ENCODE results near the gene TAS1R3.

TAS1R3 gene

DNA sequence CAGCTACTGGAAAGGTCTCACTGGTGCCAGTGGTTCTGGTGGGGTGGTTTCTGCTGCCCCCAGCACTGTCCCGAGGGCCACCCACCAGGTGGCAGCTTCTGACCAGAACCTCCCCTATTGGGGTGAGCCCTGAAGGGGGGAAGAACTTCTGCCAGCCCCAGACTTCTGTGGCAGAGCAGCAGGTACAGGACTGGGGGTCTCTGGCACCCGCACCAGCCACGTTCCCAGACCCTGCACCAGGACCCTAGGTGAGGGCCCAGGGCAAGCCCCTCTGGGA is 21.0 kb upstream of the TAS1R3 start:
- Histone ChIP-seq H3K27me3 (ENCODE audit: control insufficient read depth in 1 of 2, insufficient read depth in 1 of 2, low read length in 2 of 2) (no peaks in the 10 kb centered on the region), H2AFZ (ENCODE audit: low read depth, low read length) (no peak overlapping the region), H3K27ac (ENCODE audit: low read length, poor library complexity, severe bottlenecking) (no peak overlapping the region), H2AK5ac (ENCODE audit: low read length, severe bottlenecking) (no peak overlapping the region), H2BK12ac (ENCODE audit: low read length in 2 of 2) (no peak overlapping the region), H3K23ac (ENCODE audit: low read length in 2 of 2) (no peak overlapping the region), H3K9me3 (ENCODE audit: control insufficient read depth, low read length) (no peaks in the 10 kb centered on the region), H4K8ac (ENCODE audit: low read length) (no peak overlapping the region), H3K18ac (ENCODE audit: low read depth in 1 of 2, low read length in 2 of 2) (no peak overlapping the region), H3K14ac (ENCODE audit: low read length in 2 of 2) (no peak overlapping the region), H2BK15ac (ENCODE audit: low read depth, poor library complexity, severe bottlenecking) (no peak overlapping the region), H2BK120ac (ENCODE audit: low read depth, low read length) (no peak overlapping the region), H4K91ac (ENCODE audit: low read length) (no peak overlapping the region), H3K4me3 (ENCODE audit: insufficient read depth in 1 of 2, low read depth in 1 of 2, low read length in 2 of 2) (no peak overlapping the region), H3K4me2 (ENCODE audit: low read length, poor library complexity, severe bottlenecking) (no peak overlapping the region), H3K36me3 (ENCODE audit: control insufficient read depth in 1 of 2, insufficient read depth in 2 of 2, low read depth in 1 of 2, low read length in 2 of 2) (peaks cover 46 to 63% of the 10 kb centered on the region in 2 experiments), H3K4me1 (ENCODE audit: control insufficient read depth, insufficient read depth, low read depth, low read length) (peaks cover 37% of the 10 kb centered on the region), H3K9ac (ENCODE audit: low read length) (peak overlapping the region; percentile 88), H3K4ac (ENCODE audit: low read depth in 1 of 2, low read length in 2 of 2) (no peak overlapping the region), H3K79me1 (replicated peaks; ENCODE audit: low read length, poor library complexity, severe bottlenecking) (peaks cover 30% of the 10 kb centered on the region), H2BK5ac (ENCODE audit: low read depth, low read length, poor library complexity, severe bottlenecking) (no peak overlapping the region)
- no peak for DNase-seq
- 88% methylated on average over 3 of the region's 3 CpGs for WGBS

DNA sequence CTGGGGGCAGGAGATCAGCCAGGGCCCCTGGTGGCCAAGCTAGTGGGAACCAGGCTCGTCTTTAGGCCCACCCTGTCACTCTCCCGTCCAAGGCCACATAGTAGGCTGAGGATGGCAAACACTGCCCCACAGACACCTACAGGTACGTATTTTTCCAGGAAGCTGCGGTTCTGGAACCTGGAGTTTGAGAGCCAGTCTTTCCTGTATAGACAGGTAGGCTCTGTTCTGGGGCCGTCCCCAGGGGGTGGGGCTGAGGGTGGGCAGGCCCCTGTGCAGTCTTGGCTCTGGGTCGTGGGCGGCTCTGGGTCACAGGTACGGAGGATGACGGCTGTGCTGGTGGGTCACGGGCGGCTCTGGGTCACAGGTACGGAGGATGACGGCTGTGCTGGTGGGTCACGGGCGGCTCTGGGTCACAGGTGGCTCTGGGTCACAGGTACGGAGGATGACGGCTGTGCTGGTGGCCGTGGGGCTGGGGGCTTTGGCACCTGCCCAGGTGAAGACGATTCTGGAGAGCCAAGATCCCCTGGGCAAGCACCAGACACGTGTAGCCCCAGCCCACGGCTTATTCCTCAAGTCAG is 20.5 kb upstream of the TAS1R3 start:
- Histone ChIP-seq H3K27me3 (ENCODE audit: control insufficient read depth in 1 of 2, insufficient read depth in 1 of 2, low read length in 2 of 2) (no peaks in the 10 kb centered on the region), H2AK5ac (ENCODE audit: low read length, severe bottlenecking) (no peak overlapping the region), H2BK12ac (ENCODE audit: low read length in 2 of 2) (no peak overlapping the region), H3K9ac (ENCODE audit: low read length) (no peak overlapping the region), H3K36me3 (ENCODE audit: control insufficient read depth in 1 of 2, insufficient read depth in 2 of 2, low read depth in 1 of 2, low read length in 2 of 2) (peaks cover 49 to 68% of the 10 kb centered on the region in 2 experiments), H4K8ac (ENCODE audit: low read length) (no peak overlapping the region), H3K18ac (ENCODE audit: low read depth in 1 of 2, low read length in 2 of 2) (no peak overlapping the region), H3K14ac (ENCODE audit: low read length in 2 of 2) (no peak overlapping the region), H3K9me3 (ENCODE audit: control insufficient read depth, low read length) (no peaks in the 10 kb centered on the region), H3K79me1 (replicated peaks; ENCODE audit: low read length, poor library complexity, severe bottlenecking) (peaks cover 34% of the 10 kb centered on the region), H3K4ac (ENCODE audit: low read depth in 1 of 2, low read length in 2 of 2) (no peak overlapping the region), H3K27ac (ENCODE audit: low read length, poor library complexity, severe bottlenecking) (no peak overlapping the region), H3K4me1 (ENCODE audit: control insufficient read depth, insufficient read depth, low read depth, low read length) (peaks cover 36% of the 10 kb centered on the region), H3K4me3 (ENCODE audit: insufficient read depth in 1 of 2, low read depth in 1 of 2, low read length in 2 of 2) (no peak overlapping the region), H2AFZ (ENCODE audit: low read depth, low read length) (no peak overlapping the region), H2BK15ac (ENCODE audit: low read depth, poor library complexity, severe bottlenecking) (no peak overlapping the region), H2BK120ac (ENCODE audit: low read depth, low read length) (no peak overlapping the region), H4K91ac (ENCODE audit: low read length) (no peak overlapping the region), H3K4me2 (ENCODE audit: low read length, poor library complexity, severe bottlenecking) (no peak overlapping the region), H2BK5ac (ENCODE audit: low read depth, low read length, poor library complexity, severe bottlenecking) (no peak overlapping the region), H3K23ac (ENCODE audit: low read length in 2 of 2) (no peak overlapping the region)
- DNase-seq = no peak
- WGBS = 95% methylated on average over 21 of the region's 21 CpGs

GRCh38 chr1:1311107-1312104 is 19.7 kb upstream of the TAS1R3 start:
- no peak overlapping the region for H4K91ac ChIP-seq (ENCODE audit: low read length)
- 94% methylated on average over 22 of the region's 22 CpGs for WGBS

More at GRCh38 chr1:1311107-1312104, 19.7 kb upstream of the TAS1R3 start:
- Histone ChIP-seq H3K4me2 (ENCODE audit: low read length, poor library complexity, severe bottlenecking) (no peak overlapping the region), H3K4ac (ENCODE audit: low read depth in 1 of 2, low read length in 2 of 2) (no peak overlapping the region), H3K36me3 (ENCODE audit: control insufficient read depth in 1 of 2, insufficient read depth in 2 of 2, low read depth in 1 of 2, low read length in 2 of 2) (peaks cover 53 to 74% of the 10 kb centered on the region in 2 experiments), H3K79me1 (replicated peaks; ENCODE audit: low read length, poor library complexity, severe bottlenecking) (peaks cover 34% of the 10 kb centered on the region), H2AK5ac (ENCODE audit: low read length, severe bottlenecking) (no peak overlapping the region), H3K27ac (ENCODE audit: low read length, poor library complexity, severe bottlenecking) (no peak overlapping the region), H2BK120ac (ENCODE audit: low read depth, low read length) (no peak overlapping the region), H3K27me3 (ENCODE audit: control insufficient read depth in 1 of 2, insufficient read depth in 1 of 2, low read length in 2 of 2) (no peaks in the 10 kb centered on the region), H3K18ac (ENCODE audit: low read depth in 1 of 2, low read length in 2 of 2) (no peak overlapping the region), H2BK15ac (ENCODE audit: low read depth, poor library complexity, severe bottlenecking) (no peak overlapping the region), H3K9ac (ENCODE audit: low read length) (no peak overlapping the region), H4K8ac (ENCODE audit: low read length) (no peak overlapping the region), H2BK5ac (ENCODE audit: low read depth, low read length, poor library complexity, severe bottlenecking) (no peak overlapping the region), H3K4me3 (ENCODE audit: insufficient read depth in 1 of 2, low read depth in 1 of 2, low read length in 2 of 2) (peak overlapping the region in 1 of 2 experiments; percentile 1), H2BK12ac (ENCODE audit: low read length in 2 of 2) (peak overlapping the region in 1 of 2 experiments; percentile 47), H2AFZ (ENCODE audit: low read depth, low read length) (no peak overlapping the region), H3K14ac (ENCODE audit: low read length in 2 of 2) (no peak overlapping the region), H3K23ac (ENCODE audit: low read length in 2 of 2) (no peak overlapping the region), H3K4me1 (ENCODE audit: control insufficient read depth, insufficient read depth, low read depth, low read length) (peaks cover 27% of the 10 kb centered on the region), H3K9me3 (ENCODE audit: control insufficient read depth, low read length) (no peaks in the 10 kb centered on the region)
- no peak for DNase-seq

Measured in mesenchymal stem cell (in vitro differentiated cells and primary cell).